ENCODE results near the gene ACER1.

DNA sequence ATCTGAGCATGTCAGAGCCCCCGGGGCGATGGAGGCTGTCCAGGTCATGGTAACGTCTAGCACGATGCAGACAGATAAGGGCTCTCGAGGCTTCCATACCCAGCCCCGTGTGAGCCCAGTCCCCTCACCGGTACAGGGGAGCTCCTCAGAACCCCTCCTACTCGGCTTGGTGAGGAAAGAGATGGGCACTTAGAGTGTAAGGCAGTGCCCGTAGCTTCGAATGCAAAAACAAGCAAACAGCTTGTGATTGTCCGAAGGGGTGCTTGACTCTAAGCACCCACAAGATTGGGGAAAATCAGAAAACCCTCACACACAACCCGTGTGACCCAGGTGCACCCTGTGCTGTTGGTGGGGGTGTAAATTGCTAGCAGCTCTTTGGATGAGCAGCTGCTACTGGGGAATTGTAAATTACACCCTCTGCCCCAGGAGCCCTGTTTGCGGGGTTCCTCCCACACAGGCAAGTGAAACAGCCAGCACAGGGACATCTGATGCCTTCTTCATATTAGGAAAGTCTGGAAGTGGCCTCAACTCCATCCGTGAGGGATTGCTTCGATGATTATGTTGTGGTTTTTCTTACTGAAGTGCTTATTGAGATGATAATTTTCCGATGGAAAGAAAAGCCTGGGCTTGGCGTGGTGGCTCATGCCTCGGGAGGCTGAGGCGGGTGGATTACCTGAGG lies 43.2 kb upstream of the ACER1 start:
- TF ChIP-seq CTCF (IDR thresholded peaks at IDR 0.05): no peak
- no peak for TF ChIP-seq POLR2A (IDR thresholded peaks at IDR 0.05)

All from esophagus squamous epithelium (tissue), 4 donors.